Measurements from ENCODE around the gene CD83.

DNA sequence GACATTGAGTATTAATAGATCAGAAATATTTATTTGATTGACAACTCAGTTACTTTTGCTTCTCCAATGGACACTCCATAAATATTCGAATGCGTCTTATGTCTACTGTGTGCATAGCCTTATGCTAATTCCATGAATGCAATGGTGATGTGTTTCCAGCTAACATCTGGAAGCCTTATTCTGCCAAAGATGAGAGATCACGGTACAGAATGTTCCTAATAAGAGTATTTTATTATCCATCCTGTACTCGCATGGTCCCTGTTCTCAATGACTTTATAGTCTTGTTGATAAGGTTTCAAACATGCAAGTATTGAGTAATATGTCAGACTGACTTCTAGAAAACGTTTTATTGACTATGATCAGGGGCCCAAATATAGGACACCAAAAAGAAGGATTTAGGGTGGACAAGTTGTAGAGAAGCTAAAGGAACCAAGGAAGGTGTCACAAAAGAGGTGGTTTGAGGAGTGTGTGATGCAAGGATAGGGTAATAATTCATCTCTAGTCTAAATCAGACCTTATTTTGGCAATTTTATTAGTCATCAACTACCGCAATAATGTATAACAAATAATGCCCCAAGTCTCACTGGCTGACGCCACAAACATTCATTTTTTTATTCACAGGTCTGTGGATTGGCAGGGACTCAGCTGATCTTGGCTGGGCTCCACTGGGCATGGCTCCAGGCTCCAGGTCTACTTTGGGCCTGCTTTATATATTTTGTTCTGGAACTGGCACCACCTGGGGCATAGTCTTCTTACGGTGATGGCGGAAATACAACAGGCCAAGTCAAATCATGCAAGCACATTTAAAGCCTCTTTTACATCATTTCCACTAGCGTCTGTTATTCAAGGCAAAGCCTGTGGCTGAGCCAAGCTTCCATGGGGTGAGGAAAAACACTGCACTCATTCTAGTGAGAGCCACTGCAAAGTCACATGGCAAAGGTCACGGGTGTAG, 24.5 kb upstream of the CD83 start:
- TF ChIP-seq POLR2A (IDR thresholded peaks at IDR 0.05; ENCODE audit: control extremely low read depth in 1 of 2, low read depth in 2 of 2, low read length in 2 of 2): no peak
- no peak for TF ChIP-seq CHD1 (IDR thresholded peaks at IDR 0.05; ENCODE audit: low read depth, low read length)
- TF ChIP-seq POLR2AphosphoS5 (IDR thresholded peaks at IDR 0.05; ENCODE audit: low read depth, low read length): no peak
- TF ChIP-seq SP1 (IDR thresholded peaks at IDR 0.05; ENCODE audit: low read depth, low read length): no peak
- TF ChIP-seq, protein P1, sequence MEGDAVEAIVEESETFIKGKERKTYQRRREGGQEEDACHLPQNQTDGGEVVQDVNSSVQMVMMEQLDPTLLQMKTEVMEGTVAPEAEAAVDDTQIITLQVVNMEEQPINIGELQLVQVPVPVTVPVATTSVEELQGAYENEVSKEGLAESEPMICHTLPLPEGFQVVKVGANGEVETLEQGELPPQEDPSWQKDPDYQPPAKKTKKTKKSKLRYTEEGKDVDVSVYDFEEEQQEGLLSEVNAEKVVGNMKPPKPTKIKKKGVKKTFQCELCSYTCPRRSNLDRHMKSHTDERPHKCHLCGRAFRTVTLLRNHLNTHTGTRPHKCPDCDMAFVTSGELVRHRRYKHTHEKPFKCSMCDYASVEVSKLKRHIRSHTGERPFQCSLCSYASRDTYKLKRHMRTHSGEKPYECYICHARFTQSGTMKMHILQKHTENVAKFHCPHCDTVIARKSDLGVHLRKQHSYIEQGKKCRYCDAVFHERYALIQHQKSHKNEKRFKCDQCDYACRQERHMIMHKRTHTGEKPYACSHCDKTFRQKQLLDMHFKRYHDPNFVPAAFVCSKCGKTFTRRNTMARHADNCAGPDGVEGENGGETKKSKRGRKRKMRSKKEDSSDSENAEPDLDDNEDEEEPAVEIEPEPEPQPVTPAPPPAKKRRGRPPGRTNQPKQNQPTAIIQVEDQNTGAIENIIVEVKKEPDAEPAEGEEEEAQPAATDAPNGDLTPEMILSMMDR (IDR thresholded peaks at IDR 0.05; ENCODE audit: control extremely low read depth in 1 of 3, insufficient read depth in 1 of 3, low read depth in 1 of 3, low read length in 3 of 3): no peak
- TF ChIP-seq KDM4A (IDR thresholded peaks at IDR 0.05; ENCODE audit: low read depth, low read length, severe bottlenecking): no peak
- no peak for TF ChIP-seq PHF8 (conservative IDR thresholded peaks at IDR 0.05; ENCODE audit: low read depth, low read length)
- TF ChIP-seq MAFK (IDR thresholded peaks at IDR 0.05; ENCODE audit: low read depth, low read length): no peak
- TF ChIP-seq RBBP5 (IDR thresholded peaks at IDR 0.05; ENCODE audit: borderline replicate concordance, low read depth, low read length): no peak
- no peak for TF ChIP-seq EZH2 (IDR thresholded peaks at IDR 0.05; ENCODE audit: low read depth, low read length, severe bottlenecking)
